Subcutaneous abdominal adipose tissue (tissue), 5 donors: Measurements from ENCODE around the gene CHRNB4.

Experiments used
- H3K27ac ChIP-seq: one replicate; pipeline ENCODE4 v1.7.0; 2013; ENCODE audit warnings: low read depth, mild to moderate bottlenecking, inconsistent platforms, low read length, moderate library complexity
- H3K27me3 ChIP-seq, 5 donors: one replicate each; pipeline ENCODE4 v1.7.0; 2013; ENCODE audit warnings: low read length in 5 of 5, inconsistent platforms in 1 of 5; ENCODE audit not compliant: control insufficient read depth in 5 of 5, insufficient read depth in 4 of 5
- H3K36me3 ChIP-seq, 5 donors: one replicate each; pipeline ENCODE4 v1.7.0; 2013; ENCODE audit warnings: low read length in 5 of 5; ENCODE audit not compliant: control insufficient read depth in 5 of 5, insufficient read depth in 5 of 5
- H3K4me1 ChIP-seq, 5 donors: one replicate each; pipeline ENCODE4 v1.7.0; 2013; ENCODE audit warnings: low read length in 5 of 5, mild to moderate bottlenecking in 3 of 5, moderate library complexity in 1 of 5; ENCODE audit not compliant: control insufficient read depth in 5 of 5, insufficient read depth in 5 of 5
- H3K4me3 ChIP-seq, 5 donors: one replicate each; pipeline ENCODE4 v1.7.0; 2013; ENCODE audit warnings: low read length in 5 of 5, low read depth in 1 of 5
- H3K9ac ChIP-seq, 5 donors: one replicate each; pipeline ENCODE4 v1.7.0; 2013; ENCODE audit warnings: low read length in 5 of 5, mild to moderate bottlenecking in 4 of 5, moderate library complexity in 3 of 5
- H3K9me3 ChIP-seq, 5 donors: one replicate each; pipeline ENCODE4 v1.7.0; 2013; ENCODE audit warnings: low read length in 5 of 5; ENCODE audit not compliant: control insufficient read depth in 5 of 5
- donor health status: healthy.
- donor health status: healthy.
- donor health status: healthy.
- donor health status: healthy.
- donor health status: healthy.

The CHRNB4 gene

GRCh38 chr15:78625606-78626280, 15.3 kb downstream of the CHRNB4 start:
- Histone ChIP-seq H3K27ac (no peak overlapping the region), H3K27me3 (peaks cover 13 to 48% (median 33%) of the 10 kb centered on the region in 5 donors), H3K4me3 (no peak overlapping the region)

GRCh38 chr15:78624651-78625590, 16.1 kb downstream of the CHRNB4 start:
- H3K9me3 ChIP-seq = no peaks in the 10 kb centered on the region
- H3K9ac ChIP-seq = no peak overlapping the region
- H3K4me1 ChIP-seq = peaks cover 0 to 12% (median 9%) of the 10 kb centered on the region in 5 donors
- H3K36me3 ChIP-seq = no peaks in the 10 kb centered on the region
- peaks cover 18 to 55% (median 41%) of the 10 kb centered on the region in 5 donors for H3K27me3 ChIP-seq
- H3K27ac ChIP-seq = no peak overlapping the region
- no peak overlapping the region for H3K4me3 ChIP-seq

More at GRCh38 chr15:78625606-78626280, 15.3 kb downstream of the CHRNB4 start:
- Histone ChIP-seq H3K36me3 (no peaks in the 10 kb centered on the region), H3K4me1 (peaks cover 0 to 4% (median under 1%) of the 10 kb centered on the region in 5 donors), H3K9ac (no peak overlapping the region), H3K9me3 (no peaks in the 10 kb centered on the region)

- H3K4me3 ChIP-seq = no peak overlapping the region
- H3K27ac ChIP-seq = no peak overlapping the region
- no peaks in the 10 kb centered on the region for H3K36me3 ChIP-seq
- peaks cover 2 to 14% (median 11%) of the 10 kb centered on the region in 5 donors for H3K4me1 ChIP-seq
- no peak overlapping the region for H3K9ac ChIP-seq
- peaks cover 21 to 59% (median 43%) of the 10 kb centered on the region in 5 donors for H3K27me3 ChIP-seq
- H3K9me3 ChIP-seq = no peaks in the 10 kb centered on the region
These were observed 17.1 kb downstream of the CHRNB4 start for GRCh38 chr15:78623786-78624497.

GRCh38 chr15:78621810-78622402, 19.1 kb downstream of the CHRNB4 start:
- Histone ChIP-seq H3K4me3 (no peak overlapping the region), H3K27me3 (peaks cover 24 to 52% (median 39%) of the 10 kb centered on the region in 5 donors), H3K9ac (no peak overlapping the region), H3K36me3 (no peaks in the 10 kb centered on the region), H3K27ac (no peak overlapping the region), H3K4me1 (peaks cover 2 to 22% (median 17%) of the 10 kb centered on the region in 5 donors), H3K9me3 (no peaks in the 10 kb centered on the region)

GRCh38 chr15:78620527-78621421, 20.2 kb downstream of the CHRNB4 start, which contains the start of gene CHRNA3:
TSS of gene CHRNA3 (minus strand) at chr15:78620996. CDS start at chr15:78620794, 202 bp downstream.
- no peak within 1 kb of the TSS for H3K9ac ChIP-seq
- H3K4me1 ChIP-seq = peaks cover 2 to 22% (median 17%) of the 10 kb centered on the region in 5 donors
- H3K9me3 ChIP-seq = no peaks in the 10 kb centered on the region
- H3K4me3 ChIP-seq = peak within 1 kb of the TSS in 2 of 5 donors; percentile 16 to 30
- H3K36me3 ChIP-seq = no peaks in the 10 kb centered on the region
- H3K27me3 ChIP-seq = peaks cover 24 to 43% (median 36%) of the 10 kb centered on the region in 5 donors
- H3K27ac ChIP-seq = no peak within 1 kb of the TSS

- peaks cover 24 to 43% (median 36%) of the 10 kb centered on the region in 5 donors for H3K27me3 ChIP-seq
- peaks cover 2 to 22% (median 17%) of the 10 kb centered on the region in 5 donors for H3K4me1 ChIP-seq
- peak overlapping the region in 2 of 5 donors; percentile 16 to 30 for H3K4me3 ChIP-seq
- no peaks in the 10 kb centered on the region for H3K9me3 ChIP-seq
- no peaks in the 10 kb centered on the region for H3K36me3 ChIP-seq
- H3K9ac ChIP-seq = no peak overlapping the region
- H3K27ac ChIP-seq = no peak overlapping the region
These were observed 20.9 kb downstream of the CHRNB4 start for GRCh38 chr15:78620021-78620526.

- Histone ChIP-seq H3K36me3 (no peaks in the 10 kb centered on the region), H3K4me3 (no peak overlapping the region), H3K9ac (no peak overlapping the region), H3K27me3 (peaks cover 24 to 44% (median 36%) of the 10 kb centered on the region in 5 donors), H3K27ac (no peak overlapping the region), H3K9me3 (no peaks in the 10 kb centered on the region), H3K4me1 (peaks cover 2 to 22% (median 17%) of the 10 kb centered on the region in 5 donors)
These were observed 21.7 kb downstream of the CHRNB4 start for GRCh38 chr15:78619022-78619950.

- no peak overlapping the region for H3K27ac ChIP-seq
- H3K9me3 ChIP-seq = no peaks in the 10 kb centered on the region
These were observed 22.5 kb downstream of the CHRNB4 start for GRCh38 chr15:78618490-78618934.

More at GRCh38 chr15:78618490-78618934, 22.5 kb downstream of the CHRNB4 start:
- no peak overlapping the region for H3K9ac ChIP-seq
- peaks cover 2 to 22% (median 17%) of the 10 kb centered on the region in 5 donors for H3K4me1 ChIP-seq
- H3K27me3 ChIP-seq = peaks cover 24 to 40% (median 29%) of the 10 kb centered on the region in 5 donors
- no peaks in the 10 kb centered on the region for H3K36me3 ChIP-seq
- no peak overlapping the region for H3K4me3 ChIP-seq
